HCT116 (cell line): Measurements from ENCODE around the gene NCBP2. TPM values are rescaled to one million over a fixed set of nuclear protein-coding genes. Genes with fewer than 3 reads are reported as not detected.

Experiments
- ATAC-seq: fragments of 200-7000 bp; cut with Tn5 transposase; 2 replicates; pipeline ENCODE4 v1.9.1; 2020; ENCODE audit warnings: mild to moderate bottlenecking, moderate library complexity
- BruUV-seq: library from RNA; stranded (reverse); fragments of 400-500 nt; replicated peaks from 2 replicates; lab custom pipeline; 2021; lab: Mats Ljungman, UMichigan
- CTCF ChIA-PET: fragments of 300-600 bp; sonication (Branson Sonifier 250); formaldehyde crosslinking; loops from one replicate; lab custom pipeline; 2021; ENCODE audit warnings: antibody characterized with exemption; lab: Charles Lee
- POLR2A ChIA-PET: fragments of 300-600, 350-600 bp; sonication (Branson Sonifier 250); formaldehyde crosslinking; loops from one replicate; lab custom pipeline; 2021; ENCODE audit warnings: antibody characterized with exemption; lab: Charles Lee
- RAD21 ChIA-PET, 2 experiments: fragments of 300-600 bp; sonication (Branson Sonifier 250); formaldehyde crosslinking; loops; one replicate each; lab custom pipeline; 2023; ENCODE audit warnings: low total read pairs in 2 of 2; ENCODE audit not compliant: uncharacterized antibody in 2 of 2, unreplicated experiment in 2 of 2, low non-redundant PET in 1 of 2; lab: Charles Lee
- DNase-seq: peaks from one replicate; pipeline ENCODE4 v3.0.0-alpha.2; 2010; ENCODE audit warnings: low read depth, low spot score
- H2AFZ ChIP-seq: fragments of 200-600 bp; shearing (Covaris generic), sonication (generic); 2 replicates; pipeline ENCODE4 v1.6.1; 2017; ENCODE audit warnings: low read depth, mixed run types, mixed read lengths, antibody characterized with exemption, low read length; ENCODE audit not compliant: poor library complexity, severe bottlenecking
- H3K27ac ChIP-seq: 2 replicates; pipeline ENCODE4 v1.5.1; 2012; ENCODE audit warnings: low read depth, low read length
- H3K27me3 ChIP-seq: fragments of 200-600 bp; sonication (generic); 2 replicates; pipeline ENCODE4 v1.6.1; 2016; ENCODE audit warnings: mixed run types, low read length, mixed read lengths; ENCODE audit not compliant: insufficient read depth
- H3K36me3 ChIP-seq, 2 experiments: fragments of 200-500 bp in 1 of 2; fragments of 200-600 bp in 1 of 2; sonication (Bioruptor generic) in 1 of 2; sonication (generic) in 1 of 2; 2 replicates each; pipeline versions ENCODE4 v1.5.1 to v1.6.1; 2014 to 2016; ENCODE audit warnings: low read length in 2 of 2, inconsistent platforms in 1 of 2, mixed read lengths in 1 of 2, mixed run types in 1 of 2; ENCODE audit not compliant: insufficient read depth in 2 of 2, control insufficient read depth in 1 of 2
- H3K4me1 ChIP-seq, 2 experiments: fragments of 200-600 bp in 1 of 2; sonication (generic) in 1 of 2; 2 replicates each; pipeline versions ENCODE4 v1.5.1 to v1.6.1; 2012 to 2017; ENCODE audit warnings: low read length in 2 of 2, inconsistent platforms in 1 of 2, mild to moderate bottlenecking in 1 of 2, mixed read lengths in 1 of 2, mixed run types in 1 of 2, moderate library complexity in 1 of 2; ENCODE audit not compliant: insufficient read depth in 2 of 2, control insufficient read depth in 1 of 2
- H3K4me2 ChIP-seq: fragments of 200-600 bp; sonication (generic); 2 replicates; pipeline ENCODE4 v1.6.1; 2017; ENCODE audit warnings: mixed run types, low read length, mixed read lengths
- H3K4me3 ChIP-seq, 2 experiments: fragments of 200-600 bp in 1 of 2; sonication (generic) in 1 of 2; replicated peaks in 1 of 2; 2 replicates each; pipeline ENCODE4 v1.5.1; 2011 to 2016; ENCODE audit warnings: low read length in 2 of 2, control low read depth in 1 of 2, low read depth in 1 of 2, mild to moderate bottlenecking in 1 of 2, mixed read lengths in 1 of 2, mixed run types in 1 of 2
- H3K79me2 ChIP-seq: fragments of 200-600 bp; sonication (generic); 2 replicates; pipeline ENCODE4 v1.6.1; 2017; ENCODE audit warnings: mild to moderate bottlenecking, mixed run types, low read length, moderate library complexity, mixed read lengths; ENCODE audit not compliant: insufficient read depth
- H3K9ac ChIP-seq: fragments of 200-600 bp; sonication (generic); 2 replicates; pipeline ENCODE4 v1.6.1; 2016; ENCODE audit warnings: low read length, mixed read lengths
- H3K9me2 ChIP-seq: fragments of 200-600 bp; sonication (generic), shearing (Covaris generic); 2 replicates; pipeline ENCODE4 v1.6.1; 2017; ENCODE audit warnings: mixed run types, mild to moderate bottlenecking, moderate library complexity; ENCODE audit not compliant: insufficient read depth
- H3K9me3 ChIP-seq, 2 experiments: fragments of 200-500 bp in 1 of 2; fragments of 200-600 bp in 1 of 2; sonication (Bioruptor generic) in 1 of 2; sonication (generic) in 1 of 2; 2 replicates each; pipeline ENCODE4 v1.6.1; 2014 to 2017; ENCODE audit warnings: low read length in 2 of 2, mixed read lengths in 2 of 2, inconsistent platforms in 1 of 2, low read depth in 1 of 2, mild to moderate bottlenecking in 1 of 2, mixed run types in 1 of 2, moderate library complexity in 1 of 2; ENCODE audit not compliant: control insufficient read depth in 1 of 2, insufficient read depth in 1 of 2
- H4K20me1 ChIP-seq: fragments of 200-600 bp; sonication (generic), shearing (Covaris generic); 2 replicates; pipeline ENCODE4 v1.6.1; 2017; ENCODE audit warnings: mixed run types, mild to moderate bottlenecking, moderate library complexity; ENCODE audit not compliant: insufficient read depth
- ATF3 ChIP-seq: IDR thresholded peaks from 2 replicates; pipeline ENCODE4 v1.6.1; 2012
- CBX3 ChIP-seq: IDR thresholded peaks from 2 replicates; pipeline ENCODE4 v1.6.1; 2012; ENCODE audit warnings: low read depth
- ELF1 ChIP-seq: IDR thresholded peaks from 2 replicates; pipeline ENCODE4 v1.6.1; 2012; ENCODE audit warnings: low read depth, borderline replicate concordance
- EZH2 ChIP-seq: fragments of 200-600 bp; sonication (generic); IDR thresholded peaks from 2 replicates; pipeline ENCODE4 v1.6.1; 2017; ENCODE audit warnings: antibody characterized with exemption, mixed run types
- EZH2phosphoT487 ChIP-seq: fragments of 200-600 bp; IDR thresholded peaks from 2 replicates; pipeline ENCODE4 v1.6.1; 2018; ENCODE audit warnings: antibody characterized with exemption, borderline replicate concordance
- JUND ChIP-seq: IDR thresholded peaks from 2 replicates; pipeline ENCODE4 v1.6.1; 2012
- POLR2AphosphoS5 ChIP-seq: IDR thresholded peaks from 2 replicates; pipeline ENCODE4 v1.6.1; 2011; ENCODE audit warnings: mild to moderate bottlenecking, low read depth, low read length, moderate library complexity
- SP1 ChIP-seq: IDR thresholded peaks from 2 replicates; pipeline ENCODE4 v1.6.1; 2012; ENCODE audit warnings: low read depth
- TCF7L2 ChIP-seq: IDR thresholded peaks from 2 replicates; pipeline ENCODE4 v1.7.0; 2011; ENCODE audit warnings: borderline replicate concordance, inconsistent platforms; ENCODE audit not compliant: insufficient read depth, insufficient read length; ENCODE audit errors: extremely low read depth
- YY1 ChIP-seq: IDR thresholded peaks from 2 replicates; pipeline ENCODE4 v1.6.1; 2011; ENCODE audit warnings: low read length, low read depth, moderate library complexity, mild to moderate bottlenecking; ENCODE audit not compliant: insufficient replicate concordance; ENCODE audit errors: extremely low read depth
- ZBTB33 ChIP-seq: IDR thresholded peaks from 2 replicates; pipeline ENCODE4 v1.6.1; 2011; ENCODE audit warnings: mild to moderate bottlenecking, low read length, moderate library complexity; ENCODE audit not compliant: insufficient replicate concordance; ENCODE audit errors: extremely low read depth
- ZFX ChIP-seq: fragments of 450-650 bp; IDR thresholded peaks from 2 replicates; pipeline ENCODE4 v1.6.1; 2017
- ZNF274 ChIP-seq: fragments of 200-500 bp; sonication (Bioruptor generic); IDR thresholded peaks from 2 replicates; pipeline ENCODE4 v1.6.1; 2014; ENCODE audit warnings: mild to moderate bottlenecking, low read depth, low read length, inconsistent platforms
- intact Hi-C: fragments of 100-400 bp; cut with micrococcal nuclease; formaldehyde crosslinking; loops from 2 replicates; pipeline ENCODE4 v1.10.0; 2022
- total RNA-seq: library from RNA; stranded (reverse); gene quantifications from one replicate; pipeline ENCODE4 v1.2.1, GENCODE V29; 2021; ENCODE audit not compliant: unreplicated experiment

NCBP2 gene
- total RNA-seq, 1 experiment from 2014 or later, result 82.4 TPM

GRCh38 chr3:196932600-196932999 is 9.7 kb downstream of the NCBP2 start:
- Histone ChIP-seq H2AFZ (no peak overlapping the region), H3K27ac (no peak overlapping the region), H4K20me1 (no peaks in the 10 kb centered on the region), H3K9me2 (no peaks in the 10 kb centered on the region), H3K4me1 (no peaks in the 10 kb centered on the region), H3K4me2 (no peak overlapping the region), H3K9ac (no peak overlapping the region), H3K27me3 (no peaks in the 10 kb centered on the region), H3K36me3 (peaks cover 40 to 52% of the 10 kb centered on the region in 2 experiments), H3K4me3 (no peak overlapping the region), H3K79me2 (peaks cover 15% of the 10 kb centered on the region)
- no TSS peak for BruUV-seq
- POLR2A ChIA-PET, result no interaction called here
- RAD21 ChIA-PET, result interaction anchor here in 1 of 2 experiments (0.7 kb wide), 1 partner anchor 9 kb away, joined by 4 read pairs; the partner anchor contains the start of gene NCBP2
- CTCF ChIA-PET, result no interaction called here
- intact Hi-C loops, result no loop called here
- DNase-seq, result no peak
- no peak for TF ChIP-seq ELF1
- TF ChIP-seq JUND, result no peak
- TF ChIP-seq POLR2AphosphoS5, result no peak
- no peak for TF ChIP-seq EZH2phosphoT487
- TF ChIP-seq CBX3, result no peak
- TF ChIP-seq, all 23 proteins: peak for 0
- no peak for ATAC-seq
- H3K9me3 ChIP-seq, result no peaks in the 10 kb centered on the region

GRCh38 chr3:196931828-196932587 is 10.3 kb downstream of the NCBP2 start:
- H3K27ac ChIP-seq, result no peak overlapping the region
- H3K79me2 ChIP-seq, result peaks cover 9% of the 10 kb centered on the region
- intact Hi-C loops, result no loop called here
- no TSS peak for BruUV-seq
- H3K4me2 ChIP-seq, result no peak overlapping the region
- H2AFZ ChIP-seq, result no peak overlapping the region
- DNase-seq (no peak), ATAC-seq (no peak)
- POLR2A ChIA-PET, result no interaction called here
- H3K36me3 ChIP-seq, result peaks cover 34 to 48% of the 10 kb centered on the region in 2 experiments
- H3K4me3 ChIP-seq, result no peak overlapping the region
- no peaks in the 10 kb centered on the region for H3K4me1 ChIP-seq
- H4K20me1 ChIP-seq, result no peaks in the 10 kb centered on the region
- no peaks in the 10 kb centered on the region for H3K9me3 ChIP-seq
- RAD21 ChIA-PET, result no interaction called here
- no peaks in the 10 kb centered on the region for H3K9me2 ChIP-seq
- CTCF ChIA-PET, result no interaction called here
- H3K27me3 ChIP-seq, result no peaks in the 10 kb centered on the region
- H3K9ac ChIP-seq, result no peak overlapping the region
- TF ChIP-seq TCF7L2 (no peak), CBX3 (no peak), POLR2AphosphoS5 (no peak), SP1 (no peak), EZH2 (no peak), YY1 (no peak), ZNF274 (no peak), ATF3 (no peak), ZFX (no peak), ZBTB33 (no peak)
